ENCODE data around the gene EFTUD2. TPM values are rescaled to one million over a fixed set of nuclear protein-coding genes. Genes with fewer than 3 reads are reported as not detected.

Gene EFTUD2
- total and polyA plus RNA-seq, 9 of the 15 experiments (the other 6 are each of a cell fraction or from before 2014, with no cell fraction given) = 65.8 to 362 (median 218) TPM

GRCh38 chr17:44947461-44948314 is 48.4 kb upstream of the EFTUD2 start, which contains the start of gene KIF18B (continued):
- TF ChIP-seq TAF1 (IDR thresholded peaks at IDR 0.05; ENCODE audit: control insufficient read depth, extremely low read depth, insufficient read depth, low read length, severe bottlenecking) (peak; percentile 87), GTF2B (IDR thresholded peaks at IDR 0.05; ENCODE audit: extremely low read depth, insufficient read length) (no peak), ZNF668 (CRISPR knock-in tag; IDR thresholded peaks at IDR 0.05) (0 out of 2 replicates have a peak, but pooled peaks have one; percentile 18), ZNF280A (IDR thresholded peaks at IDR 0.05; ENCODE audit: low read depth, partially characterized antibody) (no peak), SIN3B (IDR thresholded peaks at IDR 0.05; ENCODE audit: low read depth) (peak; percentile 30; the same call in 1 of the 2 replicates), HINFP (tag; conservative IDR thresholded peaks at IDR 0.05; ENCODE audit: low read depth) (0 out of 2 replicates have a peak, but pooled peaks have one; percentile 16), FOXA1 (IDR thresholded peaks at IDR 0.05; ENCODE audit: borderline replicate concordance) (no peak), ARID1B (IDR thresholded peaks at IDR 0.05) (no peak), MEF2A (IDR thresholded peaks at IDR 0.05; ENCODE audit: control insufficient read depth, low read depth, low read length) (no peak), ZNF551 (CRISPR knock-in tag; IDR thresholded peaks at IDR 0.05) (no peak), KDM5B (IDR thresholded peaks at IDR 0.05; ENCODE audit: insufficient replicate concordance, low read depth, low read length) (peak; percentile 94), PTRF (tag; IDR thresholded peaks at IDR 0.05) (no peak), TAF15 (IDR thresholded peaks at IDR 0.05; ENCODE audit: low read depth, low read length) (no peak), NR0B1 (IDR thresholded peaks at IDR 0.05; ENCODE audit: partially characterized antibody) (no peak), FOXA3 (CRISPR knock-in tag; conservative IDR thresholded peaks at IDR 0.05 in 1 of 2, IDR thresholded peaks at IDR 0.05 in 1 of 2) (peak in 1 of 2 experiments; percentile 80; a peak in 2 of 4 replicates), ZC3H11A (IDR thresholded peaks at IDR 0.05; ENCODE audit: low read depth, low read length) (no peak), SRF (CRISPR knock-in tag; IDR thresholded peaks at IDR 0.05) (no peak), SIRT6 (IDR thresholded peaks at IDR 0.05; ENCODE audit: low read depth, low read length) (no peak), RBM22 (IDR thresholded peaks at IDR 0.05; ENCODE audit: low read depth, low read length, poor library complexity, severe bottlenecking) (no peak)

All from K562 (cell line).